GM12891 (cell line): Measurements from ENCODE around the gene ABCC4.
"Not testable (repeated sequence)": the region's sequence is repeated elsewhere in the genome, so short reads cannot be mapped to it uniquely, and the experiment has no call there.

ENCODE experiments used
- DNase-seq: peaks from one replicate; pipeline ENCODE4 v3.0.0; 2011; ENCODE audit warnings: low spot score; ENCODE audit not compliant: insufficient read length
- FAIRE-seq: peaks from 2 replicates; lab custom pipeline; 2011; peaks lifted over from hg19 to GRCh38; lab: Jason Lieb, UNC
- PAX5 ChIP-seq: IDR thresholded peaks from 2 replicates; pipeline ENCODE4 v1.6.1; 2011; ENCODE audit warnings: low read length, moderate library complexity, mild to moderate bottlenecking; ENCODE audit not compliant: insufficient read depth, severe bottlenecking
- POLR2A ChIP-seq: IDR thresholded peaks from 2 replicates; pipeline ENCODE4 v1.6.1; 2011; ENCODE audit warnings: low read depth, low read length, control low read depth
- POLR2AphosphoS5 ChIP-seq: IDR thresholded peaks from 2 replicates; pipeline ENCODE4 v1.6.1; 2011; ENCODE audit warnings: low read depth, low read length, control low read depth
- POU2F2 ChIP-seq: IDR thresholded peaks from 2 replicates; pipeline ENCODE4 v1.6.1; 2011; ENCODE audit warnings: low read depth, mild to moderate bottlenecking, control low read depth, low read length, moderate library complexity
- SPI1 ChIP-seq: IDR thresholded peaks from 2 replicates; pipeline ENCODE4 v1.6.1; 2011; ENCODE audit warnings: low read depth, low read length, control low read depth
- TAF1 ChIP-seq: IDR thresholded peaks from 2 replicates; pipeline ENCODE4 v1.6.1; 2011; ENCODE audit warnings: low read depth, low read length, control low read depth

The ABCC4 gene

GRCh38 chr13:95206116-95206515 is 95.1 kb downstream of the ABCC4 start:
- TF ChIP-seq PAX5 (no peak), POLR2AphosphoS5 (no peak), TAF1 (no peak), POLR2A (no peak), POU2F2 (no peak), SPI1 (no peak)
- no peak for DNase-seq
- FAIRE-seq = no peak

DNA sequence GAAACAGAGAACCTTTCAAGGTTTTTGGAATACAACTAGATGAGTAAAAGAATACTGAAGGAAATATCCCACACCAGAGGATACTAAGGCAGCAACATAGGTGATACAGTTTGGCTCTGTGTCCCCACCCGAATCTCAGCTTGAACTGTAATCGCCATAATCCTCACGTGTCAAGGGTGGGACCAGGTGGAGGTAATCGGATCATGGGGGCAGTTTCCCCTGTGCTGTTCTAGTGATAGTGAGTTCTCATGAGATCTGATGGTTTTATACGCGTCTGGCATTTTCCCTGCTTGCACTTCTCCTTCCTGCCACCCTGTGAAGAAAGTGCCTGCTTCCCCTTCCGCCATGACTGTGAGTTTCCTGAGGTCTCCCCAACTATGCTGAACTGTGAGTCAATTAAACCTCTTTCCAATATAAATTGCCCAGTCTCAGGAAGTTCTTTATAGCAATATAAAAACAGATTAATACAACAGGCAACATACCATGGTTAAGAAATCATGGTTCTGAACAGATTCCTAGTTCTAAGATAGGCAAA is 97.0 kb downstream of the ABCC4 start:
- TF ChIP-seq PAX5 (no peak), POLR2AphosphoS5 (no peak), SPI1 (no peak), TAF1 (no peak), POLR2A (no peak), POU2F2 (no peak)
- FAIRE-seq = no peak
- DNase-seq = no peak

GRCh38 chr13:95201814-95202651 is 99.2 kb downstream of the ABCC4 start:
- FAIRE-seq = no peak
- TF ChIP-seq POU2F2 = no peak
- TF ChIP-seq PAX5 = no peak
- no peak for TF ChIP-seq TAF1
- TF ChIP-seq SPI1 = no peak
- TF ChIP-seq POLR2A = no peak
- TF ChIP-seq POLR2AphosphoS5 = no peak
- no peak for DNase-seq

- not testable (repeated sequence) for DNase-seq, FAIRE-seq
Observed at GRCh38 chr13:95200386-95200957, 100.8 kb downstream of the ABCC4 start.

DNA sequence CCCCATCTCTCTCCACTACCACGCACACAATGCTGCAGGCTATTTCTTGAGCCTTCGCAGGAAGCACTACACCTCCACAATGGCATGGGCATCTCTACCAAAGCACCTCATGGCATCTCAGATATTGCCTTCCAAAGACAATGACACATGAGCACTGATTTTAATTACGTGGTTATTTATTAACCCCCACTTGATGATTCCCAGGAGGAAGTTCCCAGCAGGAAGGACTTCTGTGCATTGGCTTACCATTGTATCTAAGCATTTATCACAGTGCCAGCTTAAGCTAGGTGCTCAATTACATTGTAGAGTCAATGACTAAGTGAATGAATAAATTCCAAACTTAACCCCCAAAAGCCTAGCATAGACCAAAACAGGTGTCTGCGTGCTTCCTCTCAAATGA is 101.4 kb downstream of the ABCC4 start:
- no peak for FAIRE-seq
- no peak for TF ChIP-seq POU2F2
- no peak for TF ChIP-seq PAX5
- TF ChIP-seq TAF1 = no peak
- no peak for TF ChIP-seq SPI1
- TF ChIP-seq POLR2AphosphoS5 = no peak
- TF ChIP-seq POLR2A = no peak
- no peak for DNase-seq

DNA sequence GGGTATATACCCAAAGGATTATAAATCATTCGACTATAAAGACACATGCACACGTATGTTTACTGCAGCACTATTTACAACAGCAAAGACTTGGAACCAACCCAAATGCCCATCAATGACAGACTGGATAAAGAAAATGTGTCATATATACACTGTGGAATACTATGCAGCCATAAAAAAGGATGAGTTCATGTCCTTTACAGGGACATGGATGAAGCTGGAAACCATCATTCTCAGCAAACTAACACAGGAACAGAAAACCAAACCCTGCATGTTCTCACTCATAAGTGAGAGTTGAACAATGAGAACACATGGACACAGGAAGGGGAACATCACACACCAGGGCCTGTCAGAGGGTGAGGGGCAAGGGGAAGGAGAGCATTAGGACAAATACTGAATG is 102.6 kb downstream of the ABCC4 start:
- FAIRE-seq, DNase-seq: not testable (repeated sequence)

GRCh38 chr13:95197548-95197947 is 103.7 kb downstream of the ABCC4 start:
- FAIRE-seq = no peak
- no peak for DNase-seq
- no peak for TF ChIP-seq PAX5
- no peak for TF ChIP-seq POLR2AphosphoS5
- no peak for TF ChIP-seq POU2F2
- no peak for TF ChIP-seq TAF1
- no peak for TF ChIP-seq POLR2A
- no peak for TF ChIP-seq SPI1

GRCh38 chr13:95195146-95195545 is 106.1 kb downstream of the ABCC4 start:
- FAIRE-seq = no peak
- no peak for DNase-seq

DNA sequence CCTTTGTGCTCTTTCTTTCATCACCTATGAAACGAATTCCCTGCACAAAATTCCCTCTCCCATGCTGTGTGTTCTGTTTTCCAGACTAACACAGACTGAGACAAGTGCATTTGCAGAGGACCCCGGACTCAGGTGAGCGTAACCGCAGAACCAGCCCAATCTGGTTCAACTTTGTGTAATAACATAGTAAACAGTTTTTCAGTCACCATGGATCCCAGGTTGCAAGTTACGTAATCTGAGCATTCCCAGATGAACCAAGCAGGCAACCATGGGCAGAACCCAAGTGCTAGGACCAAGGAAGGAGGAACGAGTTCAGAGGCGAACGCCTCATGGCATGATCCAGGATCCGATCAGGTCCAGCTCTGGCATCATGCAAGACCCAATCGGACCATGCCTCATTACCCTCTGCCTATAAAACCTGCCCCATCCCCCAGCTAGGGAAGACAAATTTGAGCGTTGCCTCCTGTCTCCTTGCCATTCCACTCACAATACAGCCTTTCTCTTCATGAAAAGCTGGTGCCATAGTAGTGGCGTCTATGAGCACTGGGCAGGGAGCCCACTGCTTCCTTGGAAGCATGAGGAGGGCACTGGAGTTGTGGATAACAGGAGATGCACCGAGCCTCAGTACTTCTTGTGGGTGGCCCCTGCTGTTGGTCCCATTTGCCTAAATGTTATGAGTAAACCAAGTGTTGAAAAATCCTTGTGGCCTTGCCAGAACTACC is 107.6 kb downstream of the ABCC4 start:
- FAIRE-seq = no peak
- TF ChIP-seq TAF1 = no peak
- TF ChIP-seq POLR2AphosphoS5 = no peak
- no peak for TF ChIP-seq PAX5
- TF ChIP-seq POU2F2 = no peak
- no peak for TF ChIP-seq POLR2A
- no peak for TF ChIP-seq SPI1
- no peak for DNase-seq

More at GRCh38 chr13:95195146-95195545, 106.1 kb downstream of the ABCC4 start:
- no peak for TF ChIP-seq TAF1
- no peak for TF ChIP-seq POU2F2
- no peak for TF ChIP-seq POLR2A

GRCh38 chr13:95192998-95193397 is 108.3 kb downstream of the ABCC4 start:
- TF ChIP-seq PAX5 (no peak), POLR2AphosphoS5 (no peak), TAF1 (no peak), SPI1 (no peak)
- FAIRE-seq = no peak
- no peak for DNase-seq

GRCh38 chr13:95192564-95192945 is 108.7 kb downstream of the ABCC4 start:
- not testable (repeated sequence) for FAIRE-seq, DNase-seq
